ENCODE results near the gene MRTFB. TPM values are rescaled to one million over a fixed set of nuclear protein-coding genes. Genes with fewer than 3 reads are reported as not detected.

The MRTFB gene
- total and polyA plus RNA-seq, 2 experiments from 2014 or later, result 13.9 to 22.2 TPM

- Histone ChIP-seq H3K27me3 (ENCODE audit: insufficient read depth) (peaks cover 16% of the 10 kb centered on the region; the same call in 1 of the 2 replicates), H3K4me1 (ENCODE audit: insufficient read depth) (peaks cover 38% of the 10 kb centered on the region), H3K4me2 (peak overlapping the region; percentile 98), H3K4me3 (peak overlapping the region; percentile 86), H3K9me2 (ENCODE audit: insufficient read depth) (no peaks in the 10 kb centered on the region), H4K20me1 (replicated peaks; ENCODE audit: insufficient read depth) (no peaks in the 10 kb centered on the region; the same call in 1 of the 2 replicates), H3F3A (replicated peaks; ENCODE audit: low read depth) (peaks cover 7% of the 10 kb centered on the region; the same call in 1 of the 2 replicates), H3K79me2 (replicated peaks; ENCODE audit: insufficient read depth) (peaks cover 42% of the 10 kb centered on the region), H2AFZ (peak overlapping the region; percentile 86; the same call in 1 of the 2 replicates), H3K36me3 (ENCODE audit: insufficient read depth) (no peaks in the 10 kb centered on the region), H3K27ac (ENCODE audit: low read depth) (no peak overlapping the region)
- TF ChIP-seq CREB1 (CRISPR knock-in tag; IDR thresholded peaks at IDR 0.05; ENCODE audit: low read depth) (no peak), REST (IDR thresholded peaks at IDR 0.05; ENCODE audit: unreplicated experiment) (no peak), ZNF114 (CRISPR knock-in tag; IDR thresholded peaks at IDR 0.05) (no peak), EZH2phosphoT487 (IDR thresholded peaks at IDR 0.05; ENCODE audit: unreplicated experiment) (no peak), ZNF462 (CRISPR knock-in tag; IDR thresholded peaks at IDR 0.05) (no peak), CTCF (conservative IDR thresholded peaks at IDR 0.05; ENCODE audit: low read depth in 2 of 2) (no peak), POLR2AphosphoS5 (IDR thresholded peaks at IDR 0.05; ENCODE audit: low read depth) (no peak)
- H3K27ac Mint-ChIP-seq, result no peak overlapping the region
- H3K4me3 Mint-ChIP-seq, result peak overlapping the region; percentile 94
- DNase-seq (ENCODE audit: low spot score) (peak; percentile 69), ATAC-seq (peak; percentile 19)
- H3K27me3 Mint-ChIP-seq (ENCODE audit: insufficient read depth, low read depth, poor library complexity), result peaks cover 30% of the 10 kb centered on the region
- H3K9me3 Mint-ChIP-seq, result no peaks in the 10 kb centered on the region
- H3K36me3 Mint-ChIP-seq (ENCODE audit: low read depth), result no peaks in the 10 kb centered on the region
- H3K4me1 Mint-ChIP-seq, result peaks cover 39% of the 10 kb centered on the region
Observed at GRCh38 chr16:14302031-14302398, 230.9 kb downstream of the MRTFB start.
